T-helper 22 cell (primary cell): ENCODE results near the gene VPS16.

Experiments
- DNase-seq: peaks from one replicate; pipeline ENCODE4 v3.0.0-alpha.2; 2020; ENCODE audit warnings: low read depth

VPS16 gene

DNA sequence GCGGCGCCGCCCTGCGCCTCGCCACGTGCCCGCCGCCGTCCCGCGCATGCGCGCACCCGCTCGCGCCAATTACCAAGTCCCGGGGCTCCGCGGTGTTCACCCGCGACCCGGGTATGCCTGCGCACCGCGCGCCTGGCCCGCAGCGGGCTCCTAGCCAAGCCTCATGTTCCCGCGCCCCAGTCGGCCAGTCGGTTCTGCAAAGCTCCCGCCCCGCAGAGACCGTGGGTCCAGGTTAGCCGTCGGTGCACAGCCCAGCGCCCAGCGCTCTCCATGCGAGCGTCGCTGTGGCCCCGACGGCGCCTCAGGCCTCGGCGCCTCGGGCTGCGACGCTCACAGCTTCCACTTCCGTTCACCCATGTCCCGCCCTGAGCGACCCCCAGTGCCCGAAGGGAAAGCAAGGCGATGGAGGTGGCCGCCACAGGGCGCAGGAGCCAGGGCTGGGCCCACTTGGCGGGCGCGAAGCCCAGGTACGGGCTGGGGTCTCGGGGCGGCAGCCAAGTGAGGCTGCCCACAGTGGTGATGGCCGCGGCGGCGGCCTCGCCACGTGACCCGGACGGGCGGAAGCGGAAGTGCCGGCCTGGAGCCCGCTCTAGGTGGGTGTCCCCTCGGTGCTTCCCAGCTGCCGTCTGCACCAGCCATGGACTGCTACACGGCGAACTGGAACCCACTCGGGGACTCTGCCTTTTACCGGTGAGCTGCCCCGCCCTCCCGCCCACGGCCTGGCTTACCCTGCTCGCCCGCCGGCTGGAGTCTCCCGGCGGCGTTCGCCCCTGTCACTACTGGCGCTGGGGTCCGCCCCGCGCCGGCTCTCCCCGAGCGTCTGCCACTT lies at the start of gene VPS16, which contains the start of gene PCED1A:
TSS of gene VPS16 (plus strand) at position 608 of the 829 bp plus-strand sequence. CDS start at position 638, 30 bp downstream.
TSS of gene PCED1A (minus strand) at position 518 of the 829 bp plus-strand sequence. CDS start 743 bp downstream, outside the sequence.
- peak; percentile 81 for DNase-seq

DNA sequence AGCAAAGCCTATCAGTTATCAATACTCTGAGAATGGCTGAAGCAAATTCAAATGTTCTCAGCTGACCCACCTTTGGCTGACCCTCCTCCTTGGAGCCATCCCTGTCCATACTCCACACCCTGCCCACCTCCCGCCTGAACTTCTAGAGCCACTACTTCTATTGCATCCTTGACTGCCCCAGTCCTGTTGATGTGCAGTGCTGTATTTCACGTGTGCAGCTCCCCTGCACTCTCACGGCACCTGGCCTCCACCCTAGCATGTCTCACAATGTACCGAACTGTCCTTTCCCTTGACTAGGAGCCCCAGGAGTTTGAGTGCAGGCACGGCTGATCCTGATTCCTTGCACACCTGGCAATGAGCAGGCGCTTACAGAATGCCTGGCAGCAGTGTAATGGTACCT lies 47.1 kb upstream of the VPS16 start:
- DNase-seq: no peak

DNA sequence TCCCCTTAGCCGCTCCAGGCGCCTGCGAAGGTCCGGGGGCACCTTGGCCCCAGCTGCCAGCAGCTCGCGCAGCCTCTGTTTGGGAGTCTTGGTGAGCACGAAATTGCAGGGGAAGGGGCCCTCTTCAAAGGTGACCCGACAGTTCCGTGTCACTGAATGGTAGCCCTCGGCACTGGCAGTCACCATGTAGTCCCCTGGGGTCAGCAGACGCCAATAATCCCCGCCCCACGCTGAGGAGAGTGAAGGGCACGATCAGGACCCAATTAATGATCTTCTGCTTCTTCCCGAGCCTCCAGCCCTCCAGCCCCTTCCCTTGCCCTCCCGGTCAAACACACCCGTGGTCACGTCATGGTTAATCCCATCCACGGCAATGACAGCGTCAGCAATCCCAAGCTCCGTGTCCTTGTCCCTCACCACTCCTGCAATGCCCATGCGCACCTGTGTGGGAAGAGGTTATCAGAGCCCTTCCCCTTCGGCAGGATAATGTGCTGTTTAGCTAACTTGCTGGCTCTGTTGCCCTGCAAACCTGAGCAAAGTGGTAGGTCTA lies 46.3 kb upstream of the VPS16 start:
- DNase-seq: no peak

DNA sequence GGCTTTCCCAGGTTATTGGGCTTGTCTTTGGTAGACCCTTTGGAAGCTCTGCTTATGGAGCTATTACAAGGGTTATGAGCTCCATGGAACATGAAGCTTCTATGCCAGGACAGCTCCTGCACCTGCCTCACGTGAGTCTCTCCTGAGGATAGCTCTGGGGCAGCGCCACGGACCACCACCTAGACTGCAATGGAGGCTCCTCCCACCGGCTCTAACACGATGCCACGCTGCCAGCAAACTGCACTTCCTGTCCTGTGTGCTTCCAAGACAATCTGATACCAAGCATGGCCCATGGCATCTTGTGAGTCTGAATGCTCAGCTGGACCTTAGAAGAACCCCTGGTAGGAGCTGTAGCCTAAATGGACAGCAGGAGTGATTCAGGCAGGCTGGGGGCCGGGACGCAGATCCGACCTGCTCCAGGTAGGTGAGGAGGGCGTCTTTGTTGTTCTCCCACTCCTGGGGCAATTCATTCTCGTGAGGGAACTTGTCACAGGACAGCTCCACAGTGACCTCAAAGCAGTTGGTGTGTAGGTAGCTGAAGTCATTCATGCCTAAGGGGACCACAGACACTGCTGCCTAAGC lies 45.6 kb upstream of the VPS16 start:
- no peak for DNase-seq

DNA sequence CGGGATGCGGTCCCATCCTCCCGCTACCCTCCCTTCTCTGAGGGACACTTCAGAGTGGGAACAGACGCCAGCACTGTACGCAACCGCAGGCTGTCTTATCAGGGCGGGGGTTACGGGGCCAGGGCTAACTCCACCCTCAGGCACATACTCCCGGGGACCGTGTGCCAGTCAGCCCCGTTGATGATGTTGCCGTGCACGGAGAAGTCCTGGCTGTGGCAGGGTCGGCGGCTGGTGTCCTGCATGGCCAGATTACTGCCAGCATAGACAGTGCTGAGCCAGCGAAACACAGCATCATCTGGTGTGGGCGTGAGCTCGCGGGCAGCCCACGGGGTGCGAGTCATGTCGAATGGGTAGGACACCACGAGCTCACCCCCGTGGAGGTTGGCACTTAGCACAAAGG lies 45.1 kb upstream of the VPS16 start:
- DNase-seq: no peak

DNA sequence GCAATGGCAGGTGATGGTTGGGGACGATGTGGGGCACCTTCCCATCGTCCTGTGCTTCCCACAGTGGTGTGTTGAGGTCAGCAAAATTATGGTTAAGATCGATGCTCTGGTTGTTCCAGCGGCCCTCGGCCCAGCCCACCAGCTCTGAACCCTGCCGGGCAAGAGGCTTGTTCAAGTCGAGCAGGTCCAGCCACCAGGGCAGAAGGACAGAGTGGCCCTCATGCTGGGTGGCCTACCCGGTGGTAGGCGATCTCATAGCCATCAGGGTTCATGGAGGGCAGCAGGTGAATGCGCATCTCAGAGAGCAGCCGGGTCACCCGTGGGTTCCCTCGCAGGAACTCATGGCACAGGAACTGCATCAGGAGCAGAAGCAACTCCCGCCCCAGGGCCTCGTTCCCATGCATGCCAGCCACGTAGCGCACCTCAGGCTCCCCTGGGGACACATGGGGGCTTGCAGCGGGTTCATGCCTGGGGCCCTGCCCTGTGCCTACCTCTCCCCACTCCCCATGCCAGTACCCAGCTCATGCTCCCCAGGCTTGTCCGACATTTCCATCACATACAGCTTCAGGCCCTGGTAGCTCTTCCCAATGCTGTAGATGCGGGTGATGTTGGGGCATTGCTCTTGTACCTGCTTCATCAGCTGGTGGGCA lies 44.4 kb upstream of the VPS16 start:
- DNase-seq: no peak

DNA sequence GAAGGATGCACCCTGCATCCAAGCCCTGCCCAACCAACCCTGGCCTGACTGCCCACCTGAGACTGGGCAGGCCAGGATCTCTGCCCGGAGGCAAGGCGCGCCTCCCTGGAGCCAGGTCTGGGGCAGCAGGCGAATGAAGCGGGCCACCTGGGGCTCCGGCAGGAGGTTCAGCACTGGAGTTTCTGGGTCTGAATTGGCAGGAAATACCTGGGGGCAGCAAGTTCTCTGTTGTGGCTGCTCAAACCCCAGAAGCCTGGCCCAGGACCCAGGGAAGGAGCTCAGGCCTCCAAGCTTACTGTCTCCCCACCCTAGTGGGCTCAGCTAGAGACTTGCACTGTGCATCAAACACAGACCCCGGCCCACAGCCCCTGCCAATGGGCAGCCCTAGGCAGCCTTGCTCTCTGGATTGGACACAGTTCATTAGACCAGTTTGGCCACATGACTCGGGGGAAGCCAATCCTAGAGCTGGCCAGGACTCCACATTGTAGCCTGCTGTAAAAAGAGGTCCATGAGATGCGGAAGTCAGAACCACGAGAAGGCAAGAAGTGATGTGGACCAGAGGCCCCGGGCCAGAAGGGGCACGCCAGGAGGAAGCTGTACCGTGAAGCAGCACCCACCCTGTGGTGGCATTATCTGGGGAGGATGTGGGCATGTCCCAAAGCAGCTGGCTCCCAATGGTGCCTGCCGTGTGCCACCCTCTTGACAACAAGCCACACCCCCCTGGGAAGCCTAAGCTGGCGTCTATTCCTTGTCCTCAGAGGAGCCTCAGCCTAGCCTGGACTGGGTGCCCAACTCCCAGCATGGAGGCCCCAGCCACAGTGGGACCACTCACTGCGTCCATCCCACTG lies 43.2 kb upstream of the VPS16 start:
- no peak for DNase-seq

DNA sequence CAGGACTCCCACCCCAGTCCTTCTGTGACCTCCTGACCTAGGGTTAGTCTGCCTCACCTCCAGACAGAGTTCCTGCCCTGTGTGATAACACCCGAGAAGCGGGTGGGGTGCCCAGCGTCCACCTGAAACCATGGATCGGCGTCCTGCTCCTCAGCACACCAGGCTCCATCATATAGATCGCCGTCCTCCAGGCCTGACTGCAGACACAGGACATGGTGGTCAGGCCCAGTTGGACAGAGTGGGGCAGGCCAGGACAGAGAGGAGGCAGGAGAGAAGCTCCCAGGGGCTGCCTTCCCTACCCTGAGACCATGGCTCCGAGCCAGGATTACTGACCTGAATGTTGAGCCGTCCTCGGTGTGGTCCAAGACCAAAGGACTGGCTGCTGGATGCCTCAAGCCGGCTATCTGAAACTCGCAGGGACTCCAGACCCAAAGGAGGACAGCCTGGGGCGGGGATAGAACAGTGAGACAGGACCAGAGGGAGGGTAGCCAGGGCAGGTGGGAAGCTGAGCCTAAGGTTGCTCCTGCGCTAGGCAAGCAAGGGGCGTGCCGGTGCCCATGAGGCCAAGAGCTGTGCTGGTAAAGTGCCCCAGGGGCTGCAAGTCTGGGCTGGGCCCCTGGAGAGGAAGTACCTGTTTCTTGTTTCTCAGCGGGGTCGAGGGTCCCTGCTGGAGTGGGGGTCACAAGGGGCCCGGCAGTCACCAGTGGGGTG lies 42.3 kb upstream of the VPS16 start:
- no peak for DNase-seq

DNA sequence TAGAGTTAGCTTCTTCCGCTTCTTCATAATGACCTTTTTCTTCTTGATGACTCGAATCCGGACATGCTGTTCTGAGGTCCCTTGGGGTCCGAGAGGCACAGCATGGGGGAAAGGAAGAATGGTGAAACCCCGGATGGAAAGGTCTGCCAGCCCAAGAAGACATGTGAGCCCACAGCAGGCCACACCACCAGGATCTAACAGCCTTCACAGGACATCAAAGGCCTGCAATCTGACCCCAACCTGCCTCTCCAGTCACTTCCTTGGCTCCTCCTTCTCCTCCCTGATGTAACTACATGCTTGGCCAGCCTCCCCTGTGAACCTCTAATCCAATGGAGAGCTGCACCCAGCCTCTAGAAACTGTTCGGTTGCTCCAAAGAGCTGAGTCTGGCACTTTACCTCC lies 41.7 kb upstream of the VPS16 start:
- DNase-seq: no peak

DNA sequence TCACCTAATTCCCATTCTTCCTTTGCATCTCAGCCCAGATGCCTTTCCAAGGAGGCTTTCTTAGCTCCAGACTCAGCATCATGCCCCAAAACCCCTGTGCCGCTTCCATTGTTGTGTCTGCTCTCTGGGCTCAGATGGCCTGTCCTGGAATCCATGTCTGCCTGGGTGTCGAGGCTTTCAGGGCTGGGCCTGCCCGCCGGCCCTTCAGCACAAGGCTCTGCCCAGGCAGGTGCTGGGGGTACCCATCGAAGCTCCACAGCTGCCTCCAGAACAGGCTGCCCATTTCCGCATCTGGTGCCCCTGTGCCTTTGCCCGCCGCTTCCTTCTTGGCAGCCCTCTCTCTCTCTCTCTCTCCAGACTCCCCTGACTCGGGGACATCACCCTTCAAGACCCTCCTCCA lies 41.3 kb upstream of the VPS16 start:
- DNase-seq: no peak

DNA sequence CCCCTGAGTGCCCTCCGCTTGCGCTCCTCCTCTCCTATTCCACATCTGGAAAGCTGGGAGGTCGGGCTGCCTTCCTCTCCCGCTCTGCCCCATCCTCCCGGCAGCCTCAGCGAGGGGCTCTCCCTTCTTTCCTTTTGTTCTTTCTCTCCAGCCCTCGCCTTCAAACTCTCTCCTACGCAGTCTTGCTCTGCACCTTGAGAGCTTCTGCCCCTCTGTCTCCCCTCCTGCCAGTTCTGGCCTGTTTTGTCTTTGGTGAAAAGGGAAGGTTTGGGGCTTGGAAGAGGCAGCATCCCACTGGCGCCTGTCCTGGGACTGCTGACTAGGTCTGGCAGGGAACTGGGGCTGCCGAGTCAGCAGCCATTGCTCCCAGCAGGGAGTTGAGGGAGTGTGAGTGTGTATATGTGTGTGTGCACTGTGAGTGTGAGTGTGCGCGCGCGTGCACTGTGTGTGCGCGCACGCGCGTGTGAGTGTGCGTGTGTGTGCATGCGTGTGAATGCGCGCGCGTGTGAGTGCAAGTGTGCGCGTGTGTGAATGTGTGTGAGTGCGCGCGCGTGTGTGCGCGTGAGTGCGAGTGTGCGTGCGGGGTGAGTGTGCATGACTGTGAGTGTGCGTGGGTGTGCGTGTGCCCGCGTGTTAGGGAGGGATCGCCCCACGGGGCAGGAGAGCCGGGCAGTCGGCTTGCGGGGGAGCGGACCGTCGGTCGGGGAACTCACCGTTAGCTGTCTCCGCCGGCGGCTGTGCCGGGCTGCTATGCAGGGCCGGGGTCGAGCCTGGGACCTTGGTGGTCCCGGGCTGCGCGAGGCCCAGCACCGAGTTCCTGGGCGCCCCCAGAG lies 40.6 kb upstream of the VPS16 start:
- no peak for DNase-seq

DNA sequence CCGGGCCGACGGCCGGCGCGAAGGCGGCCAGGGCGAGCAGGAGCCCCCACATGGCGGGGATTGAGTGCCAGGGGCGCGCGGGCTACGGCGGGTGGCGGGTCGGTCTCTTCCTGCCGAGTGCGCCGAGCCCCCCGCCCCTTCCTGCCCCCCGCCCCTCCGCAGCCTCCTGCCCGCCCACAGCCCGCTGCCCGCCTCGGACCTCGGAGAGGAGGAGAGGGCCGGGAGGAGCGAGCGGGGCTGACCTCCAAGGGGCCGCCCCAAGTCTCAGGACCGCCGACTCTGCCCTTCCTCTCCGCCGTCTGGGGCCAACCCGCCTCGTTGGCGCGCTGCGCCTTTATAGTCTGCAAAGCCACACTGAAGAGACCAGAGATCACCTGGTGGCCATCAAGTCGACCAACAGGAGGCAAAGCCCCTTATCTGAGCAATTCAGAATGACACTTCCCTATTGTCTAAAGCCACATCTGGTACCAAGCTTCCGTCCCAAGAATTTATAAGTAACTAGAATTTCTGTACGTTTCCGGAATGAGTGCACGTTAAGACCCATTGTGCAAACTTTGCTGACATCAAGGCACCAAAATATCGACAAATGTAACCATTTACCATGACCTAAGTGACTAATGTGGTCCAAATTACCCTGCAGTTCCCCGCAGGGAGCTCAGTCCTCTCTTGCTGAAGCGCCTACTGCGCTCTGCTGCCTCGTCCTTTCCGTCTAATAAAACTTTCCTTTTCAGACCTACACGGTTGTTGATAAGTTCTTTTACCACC lies 39.8 kb upstream of the VPS16 start, which contains the start of gene CPXM1:
TSS of gene CPXM1 (minus strand) at position 107 of the 765 bp plus-strand sequence. CDS start at position 52, 55 bp downstream.
- DNase-seq: no peak

DNA sequence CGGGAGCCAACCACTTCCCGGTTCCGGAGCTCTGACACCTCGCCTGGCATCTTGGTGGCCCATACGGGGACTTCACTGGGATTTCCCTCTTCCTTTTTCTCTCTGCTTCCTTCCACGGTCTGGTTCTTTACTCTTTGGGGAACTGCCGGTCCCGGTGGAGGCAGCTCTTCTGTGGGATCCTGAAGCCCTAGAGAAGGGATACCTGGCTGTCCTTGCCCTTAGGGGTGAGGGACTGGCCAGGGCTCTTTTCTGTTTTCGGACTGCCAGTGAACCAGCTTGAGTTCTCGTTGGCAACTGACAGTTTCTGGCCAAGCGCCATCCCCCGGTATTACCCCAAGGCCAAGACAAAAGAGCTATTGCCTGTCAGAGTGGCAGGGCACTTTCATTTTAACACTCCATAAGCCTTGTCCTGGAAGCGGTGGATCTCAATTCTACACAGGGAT lies 39.2 kb upstream of the VPS16 start:
- no peak for DNase-seq

DNA sequence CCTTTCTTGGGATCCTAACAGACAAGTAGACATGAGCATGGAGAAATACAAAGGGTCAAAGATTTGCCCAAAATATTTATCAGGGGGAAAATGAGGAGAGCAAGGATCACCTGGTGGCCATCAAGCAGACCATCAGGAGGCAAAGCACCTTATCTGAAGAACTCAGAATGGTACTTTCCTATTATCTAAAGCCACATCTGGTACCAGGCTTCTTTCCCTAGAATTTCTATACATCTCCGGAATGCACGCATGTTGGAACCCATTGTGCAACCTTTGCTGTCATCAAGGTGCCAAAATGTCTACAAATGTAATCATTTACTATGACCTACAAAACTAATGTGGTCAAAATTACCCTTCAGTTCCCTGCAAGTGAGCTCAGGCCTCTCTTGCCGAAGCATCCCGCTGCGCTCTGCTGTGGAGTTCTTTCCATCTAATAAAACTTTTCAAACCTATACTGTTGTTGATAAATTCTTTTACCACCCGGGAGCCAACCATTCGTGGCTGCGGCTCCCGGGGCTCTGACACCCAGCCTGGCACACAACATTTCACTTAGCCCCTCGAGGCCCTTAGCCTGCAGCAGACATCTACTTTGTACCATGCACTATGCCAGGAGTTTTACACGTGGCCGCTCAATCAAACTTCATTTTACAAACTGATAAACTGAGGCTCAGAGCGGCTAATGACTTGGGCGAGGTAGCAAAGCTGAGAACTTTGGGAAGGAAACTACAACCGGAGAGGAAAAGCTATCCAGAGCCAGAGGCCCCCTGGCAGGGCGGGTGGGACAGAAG lies 36.3 kb upstream of the VPS16 start:
- no peak for DNase-seq

DNA sequence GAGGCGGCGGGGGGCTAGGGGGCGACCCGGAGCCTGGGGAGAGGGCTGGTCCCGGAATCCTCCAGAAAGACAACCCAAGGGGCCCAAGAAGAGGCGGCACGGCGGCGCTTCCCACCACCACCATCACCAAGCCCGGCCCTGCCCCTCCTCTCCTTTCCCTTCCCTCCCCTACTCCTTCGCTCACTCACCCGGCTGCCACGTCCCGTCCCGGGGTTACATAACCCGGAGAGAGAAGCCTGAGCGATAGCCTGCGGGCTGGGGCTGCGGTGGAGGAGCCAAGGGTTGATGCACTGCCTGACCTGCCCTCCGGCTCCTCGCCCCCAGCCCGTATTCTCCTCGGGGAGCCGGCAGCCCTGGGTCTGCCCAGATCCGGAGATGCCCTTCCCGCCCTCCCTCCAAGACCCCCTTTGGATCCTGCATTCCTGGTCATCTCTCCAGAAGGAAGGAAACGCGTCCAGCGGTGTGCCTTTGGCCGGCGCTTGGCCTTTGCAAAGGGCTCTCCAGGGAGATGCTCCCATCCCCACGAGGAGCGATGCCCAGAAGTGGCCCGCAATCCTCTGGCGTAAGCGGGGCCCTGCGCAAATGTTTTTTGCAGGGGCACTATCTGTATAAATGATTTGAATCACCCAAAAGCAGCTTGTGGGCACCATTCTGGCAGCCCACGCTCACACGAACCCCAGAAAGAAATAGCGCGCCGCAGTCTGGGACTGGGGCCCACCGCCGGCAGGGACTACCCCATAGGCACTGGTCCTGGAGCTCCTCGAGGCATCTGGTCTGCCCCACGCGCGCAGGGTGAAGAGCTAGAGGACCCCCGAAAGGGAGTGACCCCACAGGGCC lies 35.5 kb upstream of the VPS16 start:
- DNase-seq: no peak

DNA sequence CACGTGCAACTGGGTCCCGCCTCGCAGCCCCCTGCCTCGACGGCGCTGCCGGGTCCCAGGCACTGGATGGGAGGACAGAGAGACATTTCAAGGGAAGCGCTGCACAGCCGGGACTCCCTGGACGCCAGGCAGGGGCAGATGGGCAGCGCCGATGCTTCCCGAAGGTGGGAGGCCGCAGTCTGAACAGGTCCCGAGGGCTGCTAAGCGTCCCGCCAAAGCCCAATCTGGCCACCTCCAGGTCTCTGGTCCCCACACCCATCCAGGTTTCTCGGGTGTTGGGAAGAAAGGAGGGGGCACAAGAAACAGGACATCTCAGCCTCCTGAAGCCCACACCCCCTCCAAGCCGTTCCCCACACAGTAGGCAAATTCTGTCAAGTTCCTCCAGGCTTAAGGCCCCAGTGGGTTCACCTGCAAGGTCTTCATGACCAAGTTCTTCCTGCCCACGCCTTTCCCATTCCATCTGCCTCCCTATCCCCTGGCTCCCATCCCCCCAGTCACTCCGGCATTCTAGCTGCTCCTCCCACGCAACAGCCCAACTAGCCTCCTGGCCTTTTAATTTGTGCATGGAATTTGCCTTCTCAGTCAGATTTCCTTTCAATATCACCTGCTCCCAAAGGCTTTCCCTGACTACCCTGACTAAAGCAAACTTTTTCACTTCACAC lies 34.7 kb upstream of the VPS16 start:
- DNase-seq: no peak

DNA sequence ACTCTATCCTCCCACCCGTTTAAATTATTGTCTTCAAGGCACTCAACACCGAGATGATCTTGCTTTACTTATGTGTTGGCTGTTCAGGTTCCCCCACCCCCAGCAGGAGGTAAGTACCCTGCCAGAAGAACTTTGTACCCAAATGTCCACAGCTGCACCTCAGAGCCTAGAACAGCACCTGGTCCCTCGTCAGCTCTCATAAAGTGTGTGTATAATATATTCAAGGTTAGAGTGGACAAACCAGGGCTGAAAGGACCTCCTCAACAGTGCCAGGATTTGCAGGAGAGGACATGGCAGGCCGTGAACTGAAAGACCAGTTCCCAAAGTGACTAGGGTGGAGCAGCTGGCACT lies 34.2 kb upstream of the VPS16 start:
- DNase-seq: no peak
